HG03280 (cell line): ENCODE measurements around the gene GRIPAP1.
"Not testable (repeated sequence)": the region's sequence is repeated elsewhere in the genome, so short reads cannot be mapped to it uniquely, and the experiment has no call there.

Experiments
- ATAC-seq: cut with Tn5 transposase; IDR thresholded peaks from one replicate; pipeline ENCODE4 v1.9.1; 2021; ENCODE audit warnings: mild to moderate bottlenecking, moderate library complexity; ENCODE audit not compliant: unreplicated experiment

The GRIPAP1 gene

DNA sequence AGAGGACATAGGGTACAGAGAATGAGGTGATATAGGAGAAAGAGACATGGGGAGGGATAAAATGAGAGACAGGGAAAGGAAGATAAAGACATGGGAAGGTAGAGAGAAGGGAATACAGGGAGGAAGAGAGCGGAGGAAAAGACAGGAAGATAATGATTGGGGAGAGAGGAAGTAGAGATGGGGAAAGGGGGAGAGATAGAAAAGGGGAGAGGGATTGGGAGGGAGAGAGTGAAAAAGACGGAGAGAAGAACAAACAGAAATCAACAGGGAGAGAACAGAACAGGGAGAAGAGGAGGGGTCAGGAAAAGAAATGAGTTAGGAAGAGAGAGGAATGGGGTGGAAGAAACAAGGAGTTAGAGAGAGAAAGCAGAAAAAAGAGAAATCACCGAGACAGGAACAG is 4.6 kb downstream of the GRIPAP1 start:
- ATAC-seq = no peak

DNA sequence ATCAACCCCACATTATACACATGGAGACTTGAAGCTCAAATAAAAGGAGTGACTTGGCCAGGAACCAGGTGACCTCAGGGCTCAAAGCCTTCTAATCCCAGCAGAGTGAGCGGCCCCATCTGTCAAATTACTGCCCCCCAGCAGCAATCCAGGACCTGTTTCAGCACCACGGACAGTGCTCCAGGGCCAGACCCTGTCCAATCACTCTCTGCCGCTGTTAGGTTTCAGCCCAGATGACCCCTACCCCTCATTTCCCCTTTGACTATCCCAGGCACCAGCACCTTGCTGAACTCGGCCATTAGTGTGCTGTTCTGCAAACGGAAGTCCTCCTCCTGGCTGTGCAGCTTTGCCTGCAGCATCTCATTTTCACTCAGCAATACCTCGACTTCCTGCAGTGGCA is 5.1 kb downstream of the GRIPAP1 start:
- ATAC-seq = no peak

DNA sequence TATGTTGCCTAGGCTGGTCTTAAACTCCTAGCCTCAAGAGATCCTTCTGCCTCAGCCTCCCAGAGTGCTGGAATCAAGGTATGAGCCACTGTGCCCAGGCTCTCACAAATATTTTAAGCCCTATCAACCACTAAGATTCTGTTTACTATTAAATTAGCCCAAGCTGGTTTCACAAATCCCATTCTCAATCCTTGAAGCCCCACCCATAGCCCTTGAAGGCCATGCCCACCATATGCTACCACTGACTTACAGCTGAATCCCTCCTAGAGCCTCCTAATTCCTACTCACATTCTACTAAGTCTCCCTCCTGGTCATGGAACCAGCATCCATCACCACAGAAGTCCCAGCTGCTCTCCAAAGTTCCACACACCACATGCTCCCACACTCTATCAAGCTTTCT is 9.7 kb downstream of the GRIPAP1 start:
- no peak for ATAC-seq

GRCh38 chrX:48989483-48989882 is 12.6 kb downstream of the GRIPAP1 start:
- ATAC-seq = no peak

DNA sequence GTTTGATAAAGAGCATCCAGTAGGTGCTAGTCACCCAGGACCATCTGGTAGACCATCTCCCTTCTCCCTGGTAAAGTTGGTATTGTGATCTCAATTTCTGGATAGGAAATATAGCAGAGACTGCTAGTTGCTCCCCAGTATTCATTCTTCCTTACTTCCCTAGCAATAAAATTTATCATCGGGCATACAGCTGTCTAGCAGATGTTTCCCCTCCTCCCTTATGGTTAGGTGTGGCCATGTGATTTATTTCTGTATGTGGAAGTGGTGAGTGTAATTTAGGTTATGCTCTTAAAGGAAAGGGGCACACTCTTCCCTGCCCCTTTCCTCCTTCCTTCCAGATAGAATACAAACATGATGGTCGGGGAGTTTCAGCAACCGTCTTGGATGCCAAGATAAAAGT is 18.2 kb downstream of the GRIPAP1 start:
- ATAC-seq = no peak

- ATAC-seq = no peak
These were observed 19.0 kb downstream of the GRIPAP1 start for GRCh38 chrX:48983081-48983480.

GRCh38 chrX:48981178-48981577 is 20.9 kb downstream of the GRIPAP1 start:
- ATAC-seq = no peak

DNA sequence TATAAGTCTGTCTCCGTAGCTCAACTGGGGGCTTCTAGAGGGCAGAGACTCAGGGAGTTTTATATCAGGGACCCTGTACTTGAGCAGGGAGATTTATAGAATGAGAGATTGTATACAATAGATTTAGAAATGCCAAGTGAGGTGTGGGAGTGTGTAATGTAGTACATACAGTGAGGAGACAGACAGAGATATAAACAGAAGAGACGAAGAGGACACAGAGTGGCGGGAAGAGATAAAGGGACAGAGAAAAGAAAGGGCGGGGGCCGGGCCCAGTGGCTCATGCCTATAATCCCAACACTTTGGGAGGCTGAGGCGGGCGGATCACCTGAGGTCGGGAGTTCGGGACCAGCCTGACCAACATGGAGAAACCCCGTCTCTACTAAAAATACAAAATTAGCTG is 21.7 kb downstream of the GRIPAP1 start:
- not testable (repeated sequence) for ATAC-seq

DNA sequence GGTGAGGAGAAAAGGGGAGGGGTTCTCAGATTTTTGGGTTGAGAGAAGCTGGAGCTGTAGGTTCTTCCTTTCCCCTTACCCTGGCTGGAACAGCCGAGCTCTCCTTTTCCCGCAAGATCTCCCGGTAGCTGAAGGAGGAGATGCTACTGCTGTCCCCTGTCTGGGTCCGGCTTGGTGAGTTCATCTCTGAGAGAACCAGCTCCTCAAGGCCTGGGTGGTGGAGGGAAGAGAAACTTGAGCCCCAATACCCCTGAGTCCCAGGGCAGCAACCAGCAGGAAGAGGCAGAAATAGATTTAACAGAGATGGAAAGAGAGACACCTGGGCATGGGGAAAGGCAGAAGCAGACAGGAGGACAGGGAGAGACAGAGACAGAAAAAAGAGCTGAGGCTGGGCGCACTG is 23.8 kb downstream of the GRIPAP1 start:
- ATAC-seq = no peak

DNA sequence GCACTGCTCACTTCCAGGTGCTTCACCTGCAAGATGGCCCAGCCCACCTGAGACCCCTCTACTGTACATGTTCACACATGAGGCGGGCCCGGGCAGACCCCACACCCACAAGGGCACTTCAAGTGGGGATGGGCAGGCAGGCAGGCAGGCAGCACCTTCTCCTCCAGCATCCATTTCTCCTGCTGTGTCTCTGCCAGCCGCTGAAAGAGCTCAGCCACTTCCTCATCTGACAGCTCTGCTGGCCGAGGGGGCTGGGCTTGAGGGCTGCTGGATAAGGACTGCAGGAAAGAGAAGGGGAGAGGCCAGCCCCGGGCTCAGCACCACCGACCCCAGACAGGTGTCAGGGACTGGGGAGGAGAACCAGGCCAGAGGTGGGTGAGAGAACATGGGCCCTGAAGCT is 26.0 kb downstream of the GRIPAP1 start:
- no peak for ATAC-seq

DNA sequence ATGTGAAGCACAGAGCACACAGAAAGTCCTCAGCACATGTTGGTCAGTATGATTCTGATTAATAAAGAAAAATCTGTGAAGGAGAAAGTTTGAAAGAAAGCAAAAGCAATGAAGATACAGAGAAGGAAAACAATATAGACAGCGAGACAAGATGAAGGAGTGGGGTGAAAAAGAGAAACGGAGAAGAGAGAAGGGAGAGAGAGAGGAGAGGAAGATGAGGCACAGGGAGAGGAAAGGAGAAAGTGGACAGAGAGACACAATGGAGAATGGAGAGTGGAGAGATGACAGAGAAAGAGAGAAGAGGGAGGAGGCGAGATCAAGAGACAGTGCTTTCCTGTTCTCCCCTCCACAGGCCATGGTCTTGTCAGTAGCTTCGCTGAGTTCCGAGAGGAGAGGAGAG is 26.5 kb downstream of the GRIPAP1 start:
- ATAC-seq = no peak

- no peak for ATAC-seq
These were observed 27.0 kb downstream of the GRIPAP1 start for GRCh38 chrX:48975041-48975440.

- ATAC-seq = no peak
These were observed 27.5 kb downstream of the GRIPAP1 start for GRCh38 chrX:48974574-48974973.

DNA sequence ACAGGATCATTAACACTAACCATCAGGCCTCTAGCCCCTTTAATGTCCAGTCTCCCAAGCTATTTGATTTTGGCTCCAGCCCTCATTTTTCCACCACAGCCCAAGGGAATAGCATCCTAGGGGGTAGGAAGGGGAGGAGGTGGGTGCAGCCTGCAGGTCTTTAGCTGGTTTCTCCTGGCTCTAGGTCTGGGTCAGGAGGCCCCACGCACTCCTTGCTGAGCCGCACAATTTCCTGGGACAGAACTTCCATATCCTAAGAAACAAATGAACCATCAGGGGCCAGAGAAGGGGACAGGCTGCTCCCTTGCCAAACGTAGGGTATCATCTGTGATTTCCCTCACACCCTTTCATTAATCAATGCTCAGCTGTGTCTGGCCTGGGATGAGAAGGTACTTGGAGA is 28.0 kb downstream of the GRIPAP1 start:
- no peak for ATAC-seq

DNA sequence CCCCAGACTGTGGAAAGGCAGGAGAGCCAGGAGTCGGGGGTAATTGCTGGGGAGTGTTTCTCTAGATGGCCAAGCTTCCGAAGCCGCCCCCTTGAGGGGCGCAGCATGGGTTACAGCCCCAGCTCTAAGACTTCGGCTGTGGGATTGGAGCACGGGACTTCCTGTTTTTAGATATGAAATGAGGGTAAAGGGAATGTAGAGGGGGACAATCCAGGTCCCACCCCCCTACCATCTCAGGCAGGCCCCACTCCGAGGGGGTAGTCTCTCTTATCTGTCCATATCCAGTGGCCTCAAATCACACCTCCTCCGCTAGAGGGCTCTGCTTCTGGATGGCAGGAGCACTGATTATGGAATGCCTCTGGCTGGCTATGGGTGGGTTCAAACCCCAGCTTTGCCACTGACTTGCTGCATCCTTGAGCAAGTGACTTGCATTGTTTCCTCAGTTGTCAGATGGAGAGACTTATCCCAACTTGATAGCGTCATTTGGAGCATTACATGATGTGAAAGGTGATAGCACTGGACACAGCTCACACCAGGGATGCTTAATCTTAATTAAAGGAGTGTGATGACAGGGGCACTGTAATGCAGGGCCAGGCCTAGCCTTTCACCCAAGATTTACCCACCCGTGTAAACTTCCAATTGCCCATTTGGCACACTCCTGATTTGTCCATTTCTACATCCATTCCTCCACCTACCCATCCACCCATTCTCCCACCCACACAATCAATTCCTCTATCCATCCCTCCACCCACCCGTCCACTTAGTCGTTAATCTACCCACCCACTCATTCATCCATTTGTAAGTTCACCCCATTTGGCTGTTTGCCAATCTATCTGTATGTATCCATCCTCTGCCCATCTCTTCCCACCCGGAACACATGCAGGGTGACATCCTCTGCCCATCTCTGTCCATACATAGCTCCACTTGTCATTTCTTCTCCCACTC is 29.6 kb downstream of the GRIPAP1 start:
- ATAC-seq = no peak

DNA sequence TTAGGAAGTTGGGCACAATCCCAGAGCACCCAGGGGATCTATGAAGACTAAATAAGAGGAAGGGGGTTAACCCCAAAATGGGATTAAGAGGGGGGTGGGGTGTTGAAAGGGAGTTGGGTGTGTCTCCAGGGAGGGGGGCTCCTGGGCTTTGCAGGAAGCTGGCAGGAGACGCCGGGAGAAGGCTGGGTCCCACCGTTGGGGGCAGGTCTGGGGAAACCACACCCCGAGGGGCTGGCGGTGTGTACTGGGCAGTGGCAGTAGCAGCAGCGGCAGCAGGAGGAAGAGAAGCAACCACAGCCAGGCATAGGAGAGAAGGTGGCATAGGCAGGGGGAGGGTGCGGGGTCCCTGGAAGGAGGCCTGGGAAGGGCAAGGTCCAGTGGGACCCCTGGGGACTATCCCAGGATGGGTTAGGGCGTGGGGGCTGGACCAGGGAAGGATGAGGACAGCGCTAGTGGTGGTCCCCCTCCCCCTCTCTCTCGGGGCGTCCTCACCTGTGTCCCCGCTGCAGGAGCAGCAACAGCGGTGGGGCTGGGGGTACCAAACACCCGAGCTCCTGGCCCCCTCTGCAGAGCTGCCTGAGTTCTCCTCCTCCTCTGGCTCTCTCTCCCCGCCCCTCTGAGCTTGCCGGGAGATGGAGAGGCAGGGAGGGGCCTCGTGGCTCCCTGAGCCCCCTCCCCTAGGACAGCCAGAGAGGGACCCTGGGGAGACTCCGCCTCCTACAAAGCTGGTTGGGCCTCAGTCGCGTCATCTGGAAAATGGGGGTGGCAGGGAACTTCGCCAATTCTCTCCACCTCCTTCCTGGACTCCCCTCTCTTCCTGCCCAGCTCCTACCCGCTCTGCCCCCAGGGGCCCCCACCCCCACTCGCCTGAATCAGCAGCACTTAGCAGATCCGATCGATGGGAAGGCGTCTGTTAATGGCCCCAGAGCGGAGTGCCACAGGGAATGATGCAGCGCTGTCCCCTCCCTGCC is 30.5 kb downstream of the GRIPAP1 start, which contains the start of gene KCND1:
KCND1 (minus strand) TSS at position 596 of the 971 bp plus-strand sequence. CDS start 1,573 bp downstream, outside the sequence.
- no peak for ATAC-seq

GRCh38 chrX:48969471-48969870 is 32.6 kb downstream of the GRIPAP1 start:
- ATAC-seq = no peak

DNA sequence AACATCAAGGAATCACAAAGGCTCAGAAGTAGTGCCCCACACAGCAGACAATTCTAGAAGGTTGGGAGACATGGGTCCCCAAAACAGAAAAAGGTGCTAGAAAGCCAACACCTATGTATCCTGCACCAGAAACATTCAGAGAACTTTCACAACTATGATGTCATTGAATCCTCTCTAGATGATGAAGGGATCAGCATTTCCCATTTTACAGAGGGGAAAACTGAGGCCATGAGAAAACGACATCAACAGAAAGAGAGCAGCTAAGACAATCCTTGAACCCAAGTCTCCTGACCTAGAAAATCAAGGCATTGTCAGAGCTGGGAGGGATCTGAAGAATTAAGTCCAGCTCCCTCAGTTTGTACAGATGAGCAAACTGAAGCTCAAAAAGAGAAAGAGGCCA is 33.7 kb downstream of the GRIPAP1 start:
- ATAC-seq = no peak

GRCh38 chrX:48966796-48967579 is 35.1 kb downstream of the GRIPAP1 start:
- ATAC-seq = no peak

DNA sequence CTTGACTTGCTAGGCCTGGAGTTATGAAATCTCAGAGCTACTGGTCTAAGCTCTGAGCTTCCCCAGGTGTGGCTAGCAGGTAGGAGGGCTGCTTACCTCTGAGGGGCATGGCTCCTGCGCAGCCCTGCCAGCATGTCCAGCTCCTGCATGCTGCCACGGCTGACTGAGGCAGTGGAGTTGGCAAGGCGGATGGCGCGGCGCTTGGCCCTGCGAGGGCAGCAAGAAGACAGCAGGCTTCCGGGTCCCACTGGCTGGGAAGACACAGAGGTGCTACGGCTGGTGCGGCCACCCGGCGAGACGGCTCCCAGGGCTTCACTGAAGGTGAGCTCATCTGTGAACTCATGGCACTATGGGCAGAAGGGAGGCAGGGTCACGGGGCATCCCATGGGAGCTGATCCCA is 36.1 kb downstream of the GRIPAP1 start:
- ATAC-seq = no peak
